ENCODE results near the gene TRA2B. TPM values are rescaled to one million over a fixed set of nuclear protein-coding genes. Genes with fewer than 3 reads are reported as not detected.

The TRA2B gene
- total RNA-seq, 1 experiment from 2014 or later = 236 TPM

DNA sequence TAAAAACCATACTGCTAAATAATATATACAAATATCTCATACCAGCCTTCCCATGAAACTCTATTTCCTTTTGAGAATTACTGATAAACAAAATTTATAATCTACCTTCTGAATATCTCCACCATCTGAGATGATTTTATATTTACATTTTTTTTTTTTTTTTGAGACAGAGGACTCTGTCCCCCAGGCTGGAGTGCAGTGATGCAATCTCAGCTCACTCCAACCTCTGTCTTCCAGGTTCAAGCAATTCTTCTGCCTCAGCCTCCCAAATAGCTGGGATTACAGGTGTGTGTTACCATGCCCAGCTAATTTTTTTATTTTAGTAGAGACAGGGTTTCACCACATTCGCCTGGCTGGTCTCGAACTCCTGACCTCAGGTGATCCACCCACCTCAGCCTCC, 70.2 kb downstream of the TRA2B start:
- H3K4me1 Mint-ChIP-seq = peaks cover 9% of the 10 kb centered on the region
- TF ChIP-seq, protein P1, sequence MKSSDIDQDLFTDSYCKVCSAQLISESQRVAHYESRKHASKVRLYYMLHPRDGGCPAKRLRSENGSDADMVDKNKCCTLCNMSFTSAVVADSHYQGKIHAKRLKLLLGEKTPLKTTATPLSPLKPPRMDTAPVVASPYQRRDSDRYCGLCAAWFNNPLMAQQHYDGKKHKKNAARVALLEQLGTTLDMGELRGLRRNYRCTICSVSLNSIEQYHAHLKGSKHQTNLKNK (CRISPR knock-in tag; IDR thresholded peaks at IDR 0.05) = no peak
- TF ChIP-seq OVOL2 (CRISPR knock-in tag; IDR thresholded peaks at IDR 0.05; ENCODE audit: borderline replicate concordance) (no peak), TEAD1 (CRISPR knock-in tag; IDR thresholded peaks at IDR 0.05) (no peak), RELA (CRISPR knock-in tag; IDR thresholded peaks at IDR 0.05; ENCODE audit: borderline replicate concordance) (no peak)
- TF ChIP-seq, protein P2, sequence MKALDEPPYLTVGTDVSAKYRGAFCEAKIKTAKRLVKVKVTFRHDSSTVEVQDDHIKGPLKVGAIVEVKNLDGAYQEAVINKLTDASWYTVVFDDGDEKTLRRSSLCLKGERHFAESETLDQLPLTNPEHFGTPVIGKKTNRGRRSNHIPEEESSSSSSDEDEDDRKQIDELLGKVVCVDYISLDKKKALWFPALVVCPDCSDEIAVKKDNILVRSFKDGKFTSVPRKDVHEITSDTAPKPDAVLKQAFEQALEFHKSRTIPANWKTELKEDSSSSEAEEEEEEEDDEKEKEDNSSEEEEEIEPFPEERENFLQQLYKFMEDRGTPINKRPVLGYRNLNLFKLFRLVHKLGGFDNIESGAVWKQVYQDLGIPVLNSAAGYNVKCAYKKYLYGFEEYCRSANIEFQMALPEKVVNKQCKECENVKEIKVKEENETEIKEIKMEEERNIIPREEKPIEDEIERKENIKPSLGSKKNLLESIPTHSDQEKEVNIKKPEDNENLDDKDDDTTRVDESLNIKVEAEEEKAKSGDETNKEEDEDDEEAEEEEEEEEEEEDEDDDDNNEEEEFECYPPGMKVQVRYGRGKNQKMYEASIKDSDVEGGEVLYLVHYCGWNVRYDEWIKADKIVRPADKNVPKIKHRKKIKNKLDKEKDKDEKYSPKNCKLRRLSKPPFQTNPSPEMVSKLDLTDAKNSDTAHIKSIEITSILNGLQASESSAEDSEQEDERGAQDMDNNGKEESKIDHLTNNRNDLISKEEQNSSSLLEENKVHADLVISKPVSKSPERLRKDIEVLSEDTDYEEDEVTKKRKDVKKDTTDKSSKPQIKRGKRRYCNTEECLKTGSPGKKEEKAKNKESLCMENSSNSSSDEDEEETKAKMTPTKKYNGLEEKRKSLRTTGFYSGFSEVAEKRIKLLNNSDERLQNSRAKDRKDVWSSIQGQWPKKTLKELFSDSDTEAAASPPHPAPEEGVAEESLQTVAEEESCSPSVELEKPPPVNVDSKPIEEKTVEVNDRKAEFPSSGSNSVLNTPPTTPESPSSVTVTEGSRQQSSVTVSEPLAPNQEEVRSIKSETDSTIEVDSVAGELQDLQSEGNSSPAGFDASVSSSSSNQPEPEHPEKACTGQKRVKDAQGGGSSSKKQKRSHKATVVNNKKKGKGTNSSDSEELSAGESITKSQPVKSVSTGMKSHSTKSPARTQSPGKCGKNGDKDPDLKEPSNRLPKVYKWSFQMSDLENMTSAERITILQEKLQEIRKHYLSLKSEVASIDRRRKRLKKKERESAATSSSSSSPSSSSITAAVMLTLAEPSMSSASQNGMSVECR (CRISPR knock-in tag; IDR thresholded peaks at IDR 0.05; ENCODE audit: borderline replicate concordance) = no peak
- TF ChIP-seq, protein P3, sequence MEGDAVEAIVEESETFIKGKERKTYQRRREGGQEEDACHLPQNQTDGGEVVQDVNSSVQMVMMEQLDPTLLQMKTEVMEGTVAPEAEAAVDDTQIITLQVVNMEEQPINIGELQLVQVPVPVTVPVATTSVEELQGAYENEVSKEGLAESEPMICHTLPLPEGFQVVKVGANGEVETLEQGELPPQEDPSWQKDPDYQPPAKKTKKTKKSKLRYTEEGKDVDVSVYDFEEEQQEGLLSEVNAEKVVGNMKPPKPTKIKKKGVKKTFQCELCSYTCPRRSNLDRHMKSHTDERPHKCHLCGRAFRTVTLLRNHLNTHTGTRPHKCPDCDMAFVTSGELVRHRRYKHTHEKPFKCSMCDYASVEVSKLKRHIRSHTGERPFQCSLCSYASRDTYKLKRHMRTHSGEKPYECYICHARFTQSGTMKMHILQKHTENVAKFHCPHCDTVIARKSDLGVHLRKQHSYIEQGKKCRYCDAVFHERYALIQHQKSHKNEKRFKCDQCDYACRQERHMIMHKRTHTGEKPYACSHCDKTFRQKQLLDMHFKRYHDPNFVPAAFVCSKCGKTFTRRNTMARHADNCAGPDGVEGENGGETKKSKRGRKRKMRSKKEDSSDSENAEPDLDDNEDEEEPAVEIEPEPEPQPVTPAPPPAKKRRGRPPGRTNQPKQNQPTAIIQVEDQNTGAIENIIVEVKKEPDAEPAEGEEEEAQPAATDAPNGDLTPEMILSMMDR (IDR thresholded peaks at IDR 0.05) = no peak
- H3K27ac Mint-ChIP-seq = no peak overlapping the region
- CTCF ChIA-PET = interaction anchor here (1.8 to 2.0 kb wide), 2 partner anchors 99 to 207 kb away, joined by 4 to 11 read pairs; no protein-coding TSS in a partner anchor
- H3K27me3 Mint-ChIP-seq (ENCODE audit: low read depth) = no peaks in the 10 kb centered on the region
- no peak for ATAC-seq
- no peak for DNase-seq (ENCODE audit: low spot score)
- POLR2A ChIA-PET = no interaction called here
- H3K36me3 Mint-ChIP-seq = no peaks in the 10 kb centered on the region
- H3K9me3 Mint-ChIP-seq = no peaks in the 10 kb centered on the region
- no peak overlapping the region for H3K4me3 Mint-ChIP-seq

DNA sequence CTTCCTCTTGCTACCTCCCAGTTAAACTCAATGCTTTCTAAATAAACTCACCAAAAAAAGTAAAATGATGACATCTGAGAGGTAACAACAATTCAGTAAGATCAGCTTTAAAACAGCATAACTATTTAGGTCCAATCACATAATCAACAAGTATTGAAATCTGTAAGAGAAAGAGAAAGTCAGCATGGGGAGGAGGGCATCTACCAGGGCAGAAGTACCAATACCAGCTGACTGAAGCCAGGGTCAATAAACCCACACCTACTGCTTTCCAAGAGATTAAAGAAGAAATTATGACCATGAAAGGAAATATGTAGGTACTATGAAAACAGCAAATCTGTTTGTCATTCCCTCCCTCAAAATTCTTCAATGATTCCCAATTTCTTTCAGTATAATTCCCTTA, 70.8 kb downstream of the TRA2B start:
- no peak overlapping the region for H3K27ac Mint-ChIP-seq
- H3K27me3 Mint-ChIP-seq (ENCODE audit: low read depth) = no peaks in the 10 kb centered on the region
- ATAC-seq = no peak
- no peaks in the 10 kb centered on the region for H3K9me3 Mint-ChIP-seq
- TF ChIP-seq, protein P4, sequence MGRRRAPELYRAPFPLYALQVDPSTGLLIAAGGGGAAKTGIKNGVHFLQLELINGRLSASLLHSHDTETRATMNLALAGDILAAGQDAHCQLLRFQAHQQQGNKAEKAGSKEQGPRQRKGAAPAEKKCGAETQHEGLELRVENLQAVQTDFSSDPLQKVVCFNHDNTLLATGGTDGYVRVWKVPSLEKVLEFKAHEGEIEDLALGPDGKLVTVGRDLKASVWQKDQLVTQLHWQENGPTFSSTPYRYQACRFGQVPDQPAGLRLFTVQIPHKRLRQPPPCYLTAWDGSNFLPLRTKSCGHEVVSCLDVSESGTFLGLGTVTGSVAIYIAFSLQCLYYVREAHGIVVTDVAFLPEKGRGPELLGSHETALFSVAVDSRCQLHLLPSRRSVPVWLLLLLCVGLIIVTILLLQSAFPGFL (CRISPR knock-in tag; IDR thresholded peaks at IDR 0.05; ENCODE audit: borderline replicate concordance) = no peak
- TF ChIP-seq, protein P1 (CRISPR knock-in tag; IDR thresholded peaks at IDR 0.05) = no peak
- TF ChIP-seq ZNF416 (CRISPR knock-in tag; IDR thresholded peaks at IDR 0.05) (no peak), NR3C1 (CRISPR knock-in tag; conservative IDR thresholded peaks at IDR 0.05; ENCODE audit: low read depth) (no peak), NFATC4 (CRISPR knock-in tag; IDR thresholded peaks at IDR 0.05) (no peak), NFYB (CRISPR knock-in tag; conservative IDR thresholded peaks at IDR 0.05; ENCODE audit: low read depth) (no peak), GRHL2 (CRISPR knock-in tag; IDR thresholded peaks at IDR 0.05; ENCODE audit: insufficient replicate concordance, severe bottlenecking) (no peak), HMGA2 (CRISPR knock-in tag; IDR thresholded peaks at IDR 0.05) (no peak), CREB1 (CRISPR knock-in tag; IDR thresholded peaks at IDR 0.05) (no peak), SP1 (CRISPR knock-in tag; conservative IDR thresholded peaks at IDR 0.05) (no peak), ZNF138 (CRISPR knock-in tag; conservative IDR thresholded peaks at IDR 0.05) (no peak)
- peaks cover 9% of the 10 kb centered on the region for H3K4me1 Mint-ChIP-seq
- no peaks in the 10 kb centered on the region for H3K36me3 Mint-ChIP-seq
- ChIA-PET CTCF (interaction anchor here (0.5 to 0.8 kb wide), 2 partner anchors 30 to 76 kb away, joined by 4 read pairs; no protein-coding TSS in a partner anchor), POLR2A (interaction anchor here (0.9 kb wide), 1 partner anchor 30 kb away, joined by 4 read pairs; no protein-coding TSS in a partner anchor)
- DNase-seq (ENCODE audit: low spot score) = no peak
- no peak overlapping the region for H3K4me3 Mint-ChIP-seq
